ENCODE measurements around the gene HAUS7. TPM values are rescaled to one million over a fixed set of nuclear protein-coding genes. Genes with fewer than 3 reads are reported as not detected.

HAUS7 gene
- total and polyA plus RNA-seq, 3 experiments from 2014 or later, result 29.9 to 73.8 (median 70.2) TPM

DNA sequence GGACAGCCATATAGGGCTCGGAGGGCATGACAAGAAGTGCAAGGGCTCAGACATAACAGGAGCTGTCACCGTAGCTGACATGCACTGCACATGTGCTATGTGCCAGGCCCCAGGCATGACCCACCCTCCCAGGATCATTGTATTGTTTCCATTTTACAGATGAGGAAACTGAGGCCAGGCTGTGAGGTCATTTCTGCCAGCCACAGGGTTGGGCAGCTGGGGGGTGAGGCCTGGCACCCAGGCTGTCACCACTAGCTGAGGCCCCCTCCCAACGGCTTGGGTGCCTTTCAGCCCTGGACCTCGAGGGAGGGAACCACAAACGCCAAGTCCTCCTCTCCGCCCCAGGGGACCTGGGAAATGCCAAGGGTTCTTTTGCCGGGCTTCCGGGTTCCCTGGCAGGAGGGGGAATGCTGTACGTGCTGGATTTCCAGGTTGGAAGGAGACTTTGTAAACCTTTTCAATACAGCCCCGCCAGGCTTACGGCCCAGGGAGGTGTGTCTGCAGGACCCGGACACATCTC, 37.2 kb downstream of the HAUS7 start:
- Histone ChIP-seq H3K4me1 (ENCODE audit: insufficient read depth, low read length) (no peaks in the 10 kb centered on the region), H3K27ac (ENCODE audit: low read depth, low read length) (no peak overlapping the region), H3K36me3 (ENCODE audit: insufficient read depth, low read length) (no peaks in the 10 kb centered on the region), H3K4me3 (ENCODE audit: low read length) (no peak overlapping the region), H3K9me3 (ENCODE audit: low read length) (no peaks in the 10 kb centered on the region), H3K27me3 (ENCODE audit: insufficient read depth, low read length, poor library complexity, severe bottlenecking) (no peaks in the 10 kb centered on the region)
- POLR2A ChIA-PET, result no interaction called here
- CTCF ChIA-PET, result no interaction called here
- peaks cover under 1 to 30% of the 10 kb centered on the region in 2 donors for H3K27me3 Mint-ChIP-seq
- H3K9me3 Mint-ChIP-seq, result peaks cover 0 to 7% (median 5%) of the 10 kb centered on the region in 5 donors
- H3K27ac Mint-ChIP-seq, result no peak overlapping the region
- H3K4me3 Mint-ChIP-seq, result no peak overlapping the region
- DNase-seq, result no peak
- H3K36me3 Mint-ChIP-seq, result peaks cover 0 to 6% (median 0%) of the 10 kb centered on the region in 3 donors
- no peaks in the 10 kb centered on the region for H3K4me1 Mint-ChIP-seq

DNA sequence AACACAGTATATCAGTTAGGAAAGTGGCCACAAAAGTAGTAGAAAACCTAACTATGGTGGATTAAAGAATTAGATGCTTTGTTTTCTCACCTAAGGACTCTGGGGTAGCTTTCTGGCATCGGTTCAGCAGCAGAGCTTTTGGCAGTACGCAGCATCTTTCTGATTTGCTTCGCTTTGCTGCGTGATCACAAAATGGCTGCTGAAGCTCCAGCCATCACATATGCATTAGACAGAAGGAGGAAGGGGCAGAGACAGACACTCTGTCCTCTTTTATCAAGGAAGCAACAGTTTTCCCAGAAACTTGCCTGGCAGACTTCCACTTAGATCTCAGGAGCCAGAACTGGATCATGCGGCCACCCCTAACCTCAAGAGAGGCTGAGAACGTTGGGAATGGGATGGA, 39.6 kb downstream of the HAUS7 start:
- CTCF ChIA-PET, result no interaction called here
- H3K36me3 Mint-ChIP-seq, result peaks cover 0 to 6% (median 0%) of the 10 kb centered on the region in 3 donors

DNA sequence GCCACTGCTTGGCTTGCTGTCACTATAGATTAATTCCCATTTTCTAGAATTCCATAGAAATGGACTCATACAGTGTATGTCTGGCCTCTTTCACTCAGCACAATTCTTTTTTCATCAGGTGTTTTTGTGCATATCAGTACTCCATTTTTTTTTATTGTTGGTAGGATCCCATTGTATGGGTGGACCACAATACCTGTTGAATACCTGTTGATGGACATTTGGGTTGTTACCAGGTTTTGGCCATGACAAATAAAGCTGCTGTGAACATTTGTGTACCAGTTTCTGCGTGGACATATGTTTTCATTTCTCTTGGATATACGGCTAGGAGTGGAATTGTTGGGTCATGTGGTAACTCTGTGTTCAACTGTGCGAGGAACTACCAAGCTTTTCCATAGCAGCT, 44.2 kb downstream of the HAUS7 start:
- POLR2A ChIA-PET, result no interaction called here

More for the DNA sequence above, 39.6 kb downstream of the HAUS7 start:
- Histone ChIP-seq H3K27ac (ENCODE audit: low read depth, low read length) (no peak overlapping the region), H3K9me3 (ENCODE audit: low read length) (no peaks in the 10 kb centered on the region), H3K27me3 (ENCODE audit: insufficient read depth, low read length, poor library complexity, severe bottlenecking) (no peaks in the 10 kb centered on the region), H3K4me1 (ENCODE audit: insufficient read depth, low read length) (no peaks in the 10 kb centered on the region), H3K36me3 (ENCODE audit: insufficient read depth, low read length) (no peaks in the 10 kb centered on the region), H3K4me3 (ENCODE audit: low read length) (no peak overlapping the region)
- POLR2A ChIA-PET, result no interaction called here
- no peak for DNase-seq
- H3K27ac Mint-ChIP-seq, result no peak overlapping the region
- peaks cover 0 to 7% (median 5%) of the 10 kb centered on the region in 5 donors for H3K9me3 Mint-ChIP-seq
- H3K4me1 Mint-ChIP-seq, result no peaks in the 10 kb centered on the region
- no peak overlapping the region for H3K4me3 Mint-ChIP-seq
- H3K27me3 Mint-ChIP-seq, result peaks cover 0 to 29% of the 10 kb centered on the region in 2 donors

DNA sequence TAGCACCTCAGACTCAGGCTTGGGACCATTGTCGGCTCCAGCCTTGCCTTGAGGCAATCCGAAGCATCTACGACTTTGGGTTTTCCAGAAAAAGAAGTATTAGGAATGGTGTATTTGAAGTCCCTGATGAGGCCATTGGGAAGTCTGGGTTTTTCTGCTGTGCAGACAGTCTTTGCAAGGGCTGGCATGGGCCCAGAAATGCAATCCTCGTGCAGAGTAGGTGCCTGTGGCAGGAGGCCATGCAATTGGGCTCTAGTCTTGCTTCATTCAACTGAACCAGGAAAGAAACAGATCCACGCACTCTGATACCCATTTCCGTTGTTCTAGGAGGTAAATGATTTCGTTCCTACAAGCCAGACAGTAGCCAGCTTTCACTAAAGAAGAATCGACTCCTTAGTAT, 46.7 kb downstream of the HAUS7 start:
- Mint-ChIP-seq H3K4me1 (no peaks in the 10 kb centered on the region), H3K27me3 (peaks cover 0 to 10% of the 10 kb centered on the region in 2 donors), H3K27ac (no peak overlapping the region), H3K9me3 (peaks cover 0 to 3% (median 0%) of the 10 kb centered on the region in 5 donors), H3K36me3 (peaks cover 0 to 4% (median 0%) of the 10 kb centered on the region in 3 donors), H3K4me3 (no peak overlapping the region)
- ChIA-PET CTCF (no interaction called here), POLR2A (no interaction called here)
- H3K9me3 ChIP-seq (ENCODE audit: low read length), result no peaks in the 10 kb centered on the region
- no peak overlapping the region for H3K4me3 ChIP-seq (ENCODE audit: low read length)
- no peaks in the 10 kb centered on the region for H3K4me1 ChIP-seq (ENCODE audit: insufficient read depth, low read length)
- H3K36me3 ChIP-seq (ENCODE audit: insufficient read depth, low read length), result no peaks in the 10 kb centered on the region
- DNase-seq, result no peak
- H3K27ac ChIP-seq (ENCODE audit: low read depth, low read length), result no peak overlapping the region
- H3K27me3 ChIP-seq (ENCODE audit: insufficient read depth, low read length, poor library complexity, severe bottlenecking), result no peaks in the 10 kb centered on the region

More for the DNA sequence above, 44.2 kb downstream of the HAUS7 start:
- no peaks in the 10 kb centered on the region for H3K4me1 Mint-ChIP-seq
- no peak for DNase-seq
- H3K27me3 ChIP-seq (ENCODE audit: insufficient read depth, low read length, poor library complexity, severe bottlenecking), result no peaks in the 10 kb centered on the region
- no peaks in the 10 kb centered on the region for H3K36me3 ChIP-seq (ENCODE audit: insufficient read depth, low read length)
- no peak overlapping the region for H3K27ac Mint-ChIP-seq
- H3K9me3 Mint-ChIP-seq, result peaks cover 0 to 7% (median 3%) of the 10 kb centered on the region in 5 donors
- CTCF ChIA-PET, result no interaction called here
- peaks cover 0 to 17% of the 10 kb centered on the region in 2 donors for H3K27me3 Mint-ChIP-seq
- H3K4me3 Mint-ChIP-seq, result no peak overlapping the region
- H3K4me1 ChIP-seq (ENCODE audit: insufficient read depth, low read length), result no peaks in the 10 kb centered on the region
- H3K36me3 Mint-ChIP-seq, result peaks cover 0 to 6% (median 0%) of the 10 kb centered on the region in 3 donors
- H3K9me3 ChIP-seq (ENCODE audit: low read length), result no peaks in the 10 kb centered on the region
- H3K4me3 ChIP-seq (ENCODE audit: low read length), result no peak overlapping the region
- no peak overlapping the region for H3K27ac ChIP-seq (ENCODE audit: low read depth, low read length)

DNA sequence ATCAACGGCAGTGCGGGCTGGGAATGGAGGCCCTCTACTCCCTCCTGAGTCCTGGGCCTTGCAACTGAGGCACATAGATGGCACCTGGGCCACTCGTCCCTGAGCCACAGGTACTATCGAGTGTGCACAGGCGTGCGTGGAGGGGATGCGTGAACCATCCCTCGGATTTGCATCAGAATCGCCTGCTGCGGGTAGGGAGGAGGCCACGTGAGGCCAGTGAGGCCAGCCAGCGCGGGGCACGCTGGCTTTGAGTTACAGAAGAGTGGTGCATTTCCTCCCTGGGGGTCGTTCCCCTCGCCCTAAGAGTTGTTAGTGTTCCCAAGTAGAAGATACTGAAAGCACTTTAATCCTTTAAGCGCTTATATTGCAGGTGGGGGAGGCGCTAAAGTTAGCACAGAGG, 48.5 kb downstream of the HAUS7 start:
- DNase-seq, result no peak
- no peak overlapping the region for H3K27ac ChIP-seq (ENCODE audit: low read depth, low read length)
- Mint-ChIP-seq H3K27me3 (peaks cover 0 to 8% of the 10 kb centered on the region in 2 donors), H3K4me1 (no peaks in the 10 kb centered on the region), H3K4me3 (no peak overlapping the region), H3K36me3 (peaks cover 0 to 6% (median 0%) of the 10 kb centered on the region in 3 donors), H3K9me3 (no peaks in the 10 kb centered on the region), H3K27ac (no peak overlapping the region)
- H3K4me3 ChIP-seq (ENCODE audit: low read length), result no peak overlapping the region
- no peaks in the 10 kb centered on the region for H3K36me3 ChIP-seq (ENCODE audit: insufficient read depth, low read length)
- ChIA-PET POLR2A (no interaction called here), CTCF (no interaction called here)
- H3K4me1 ChIP-seq (ENCODE audit: insufficient read depth, low read length), result no peaks in the 10 kb centered on the region
- no peaks in the 10 kb centered on the region for H3K27me3 ChIP-seq (ENCODE audit: insufficient read depth, low read length, poor library complexity, severe bottlenecking)
- H3K9me3 ChIP-seq (ENCODE audit: low read length), result no peaks in the 10 kb centered on the region

DNA sequence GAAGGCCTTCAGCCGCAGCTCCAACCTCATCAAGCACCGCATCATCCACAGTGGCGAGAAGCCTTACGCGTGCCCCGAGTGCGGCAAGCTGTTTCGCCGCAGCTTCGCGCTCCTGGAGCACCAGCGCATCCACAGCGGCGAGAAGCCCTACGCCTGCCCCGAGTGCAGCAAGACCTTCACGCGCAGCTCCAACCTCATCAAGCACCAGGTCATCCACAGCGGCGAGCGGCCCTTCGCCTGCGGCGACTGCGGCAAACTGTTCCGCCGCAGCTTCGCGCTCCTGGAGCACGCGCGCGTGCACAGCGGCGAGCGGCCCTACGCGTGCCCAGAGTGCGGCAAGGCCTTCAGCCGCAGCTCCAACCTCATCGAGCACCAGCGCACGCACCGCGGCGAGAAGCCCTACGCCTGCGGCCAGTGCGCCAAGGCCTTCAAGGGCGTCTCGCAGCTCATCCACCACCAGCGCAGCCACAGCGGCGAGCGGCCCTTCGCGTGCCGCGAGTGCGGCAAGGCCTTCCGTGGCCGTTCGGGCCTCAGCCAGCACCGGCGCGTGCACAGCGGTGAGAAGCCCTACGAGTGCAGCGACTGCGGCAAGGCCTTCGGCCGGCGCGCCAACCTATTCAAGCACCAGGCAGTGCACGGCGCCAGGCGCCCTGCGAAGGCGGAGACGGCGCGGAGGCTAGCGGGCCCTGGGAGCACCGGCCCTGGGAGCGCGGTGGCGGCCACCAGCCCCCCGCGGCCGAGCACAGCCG, 49.4 kb downstream of the HAUS7 start:
- Mint-ChIP-seq H3K4me1 (no peaks in the 10 kb centered on the region), H3K36me3 (peaks cover 0 to 6% (median 0%) of the 10 kb centered on the region in 3 donors), H3K4me3 (no peak overlapping the region), H3K9me3 (no peaks in the 10 kb centered on the region), H3K27me3 (peaks cover 0 to 8% of the 10 kb centered on the region in 2 donors), H3K27ac (no peak overlapping the region)
- DNase-seq, result no peak
- ChIA-PET POLR2A (no interaction called here), CTCF (no interaction called here)
- H3K27me3 ChIP-seq (ENCODE audit: insufficient read depth, low read length, poor library complexity, severe bottlenecking), result no peaks in the 10 kb centered on the region
- H3K4me1 ChIP-seq (ENCODE audit: insufficient read depth, low read length), result no peaks in the 10 kb centered on the region
- no peaks in the 10 kb centered on the region for H3K9me3 ChIP-seq (ENCODE audit: low read length)
- H3K36me3 ChIP-seq (ENCODE audit: insufficient read depth, low read length), result no peaks in the 10 kb centered on the region
- H3K4me3 ChIP-seq (ENCODE audit: low read length), result no peak overlapping the region
- no peak overlapping the region for H3K27ac ChIP-seq (ENCODE audit: low read depth, low read length)

DNA sequence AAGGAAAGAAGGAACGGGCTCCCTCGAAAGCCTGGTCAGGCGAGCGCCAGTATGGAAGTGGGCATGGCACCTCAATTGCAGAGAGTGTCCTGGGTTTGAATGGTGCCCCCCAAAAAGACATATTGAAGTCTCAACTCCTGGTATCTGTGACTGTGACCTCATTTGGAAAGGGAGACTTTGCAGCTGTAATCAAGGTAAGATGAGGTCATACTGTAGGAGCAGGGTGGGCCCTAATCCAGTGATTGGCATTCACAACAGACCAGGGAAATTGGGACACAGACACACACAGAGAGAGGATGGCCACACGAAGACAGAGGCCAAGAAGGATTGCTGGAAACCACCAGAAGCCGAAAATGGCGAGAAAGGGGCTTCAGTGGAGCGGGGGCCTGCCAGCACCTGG, 52.7 kb downstream of the HAUS7 start:
- Histone ChIP-seq H3K27ac (ENCODE audit: low read depth, low read length) (no peak overlapping the region), H3K4me3 (ENCODE audit: low read length) (no peak overlapping the region), H3K4me1 (ENCODE audit: insufficient read depth, low read length) (no peaks in the 10 kb centered on the region), H3K27me3 (ENCODE audit: insufficient read depth, low read length, poor library complexity, severe bottlenecking) (no peaks in the 10 kb centered on the region), H3K36me3 (ENCODE audit: insufficient read depth, low read length) (no peaks in the 10 kb centered on the region), H3K9me3 (ENCODE audit: low read length) (no peaks in the 10 kb centered on the region)
- H3K36me3 Mint-ChIP-seq, result peaks cover 0 to 6% (median 0%) of the 10 kb centered on the region in 3 donors
- no peaks in the 10 kb centered on the region for H3K9me3 Mint-ChIP-seq
- DNase-seq, result no peak
- peaks cover 3 to 7% of the 10 kb centered on the region in 2 donors for H3K27me3 Mint-ChIP-seq
- CTCF ChIA-PET, result no interaction called here
- POLR2A ChIA-PET, result no interaction called here
- peaks cover 0 to 4% (median 2%) of the 10 kb centered on the region in 3 donors for H3K4me1 Mint-ChIP-seq
- no peak overlapping the region for H3K4me3 Mint-ChIP-seq
- H3K27ac Mint-ChIP-seq, result no peak overlapping the region

DNA sequence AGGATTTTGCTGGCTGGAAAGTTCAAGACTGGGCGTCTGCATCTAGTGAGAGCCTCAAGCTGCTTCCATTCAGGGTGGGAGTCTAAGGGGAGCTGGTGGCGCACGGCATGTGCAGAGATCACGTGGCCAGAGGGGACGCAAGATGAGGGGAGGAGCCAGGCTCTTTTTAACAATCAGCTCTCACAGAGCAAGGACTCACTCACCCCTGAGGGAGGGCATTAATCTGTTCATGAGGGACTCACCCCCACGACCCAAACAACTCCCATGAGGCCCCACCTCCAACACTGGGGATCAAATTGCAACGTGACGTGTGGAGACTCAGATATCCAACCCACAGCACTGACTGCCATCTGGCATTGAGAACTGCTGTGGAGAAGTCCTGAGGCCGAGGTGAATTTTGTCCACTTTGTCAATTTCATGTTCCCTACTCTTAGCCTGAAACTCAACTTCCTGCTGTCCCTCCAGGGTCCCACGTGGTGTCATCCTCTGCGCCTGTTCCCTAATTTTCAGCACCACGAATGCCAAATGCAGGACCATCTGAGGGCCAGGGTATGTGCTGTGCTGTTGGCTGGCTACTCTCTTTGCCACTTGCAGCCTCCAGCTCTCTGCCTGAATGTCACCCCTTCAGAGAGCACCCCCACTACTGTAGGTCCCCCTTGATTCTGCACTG, 53.5 kb downstream of the HAUS7 start:
- H3K9me3 ChIP-seq (ENCODE audit: low read length), result no peaks in the 10 kb centered on the region
- Mint-ChIP-seq H3K27me3 (peaks cover 3 to 9% of the 10 kb centered on the region in 2 donors), H3K4me1 (peaks cover 6 to 11% (median 8%) of the 10 kb centered on the region in 3 donors), H3K27ac (no peak overlapping the region), H3K36me3 (peaks cover 0 to 6% (median 0%) of the 10 kb centered on the region in 3 donors), H3K4me3 (no peak overlapping the region), H3K9me3 (no peaks in the 10 kb centered on the region)
- CTCF ChIA-PET, result no interaction called here
- no peak overlapping the region for H3K27ac ChIP-seq (ENCODE audit: low read depth, low read length)
- H3K4me1 ChIP-seq (ENCODE audit: insufficient read depth, low read length), result no peaks in the 10 kb centered on the region
- no peak overlapping the region for H3K4me3 ChIP-seq (ENCODE audit: low read length)
- DNase-seq, result no peak
- no peaks in the 10 kb centered on the region for H3K27me3 ChIP-seq (ENCODE audit: insufficient read depth, low read length, poor library complexity, severe bottlenecking)
- POLR2A ChIA-PET, result no interaction called here
- H3K36me3 ChIP-seq (ENCODE audit: insufficient read depth, low read length), result no peaks in the 10 kb centered on the region
